HT1080 (cell line): ENCODE data around the gene NYNRIN. TPM values are rescaled to one million over a fixed set of nuclear protein-coding genes. Genes with fewer than 3 reads are reported as not detected.
"Not testable (repeated sequence)": the region's sequence is repeated elsewhere in the genome, so short reads cannot be mapped to it uniquely, and the experiment has no call there.

Source experiments
- DNase-seq: peaks from one replicate; pipeline ENCODE4 v3.0.0-alpha.2; 2015; ENCODE audit warnings: low read depth
- small RNA-seq: library from RNA; depleted of rRNA; stranded (forward); fragments of <200 nt; gene quantifications from one replicate; pipeline ENCODE3, GENCODE V24; 2014
- total RNA-seq: library from RNA; depleted of rRNA; stranded (reverse); fragments of >200 nt; shearing (Covaris generic); gene quantifications from 2 replicates; pipeline ENCODE4 v1.2.3, GENCODE V29; 2014; rRNA removed

Gene NYNRIN
- total RNA-seq, 1 experiment from 2014 or later, result 0.05 TPM

GRCh38 chr14:24442240-24443052 is 43.6 kb downstream of the NYNRIN start, which contains the start of gene SDR39U1:
TSS of gene SDR39U1 (minus strand) at chr14:24442776. CDS start at chr14:24442769, 7 bp downstream.
- peak; percentile 98 for DNase-seq

GRCh38 chr14:24443053-24443665 is 44.4 kb downstream of the NYNRIN start:
- DNase-seq, result no peak

- DNase-seq, result not testable (repeated sequence)
Measured at GRCh38 chr14:24450828-24451227, 52.0 kb downstream of the NYNRIN start.

- no peak for DNase-seq
Measured at GRCh38 chr14:24456980-24457379, 58.2 kb downstream of the NYNRIN start.

- DNase-seq, result no peak
Measured at GRCh38 chr14:24458736-24459135, 59.9 kb downstream of the NYNRIN start.

- no peak for DNase-seq
Measured at GRCh38 chr14:24459331-24459730, 60.5 kb downstream of the NYNRIN start.

- no peak for DNase-seq
Measured at GRCh38 chr14:24461336-24461735, 62.5 kb downstream of the NYNRIN start.

- no peak for DNase-seq
Measured at GRCh38 chr14:24463017-24463883, 64.4 kb downstream of the NYNRIN start.

GRCh38 chr14:24463884-24464785 is 65.3 kb downstream of the NYNRIN start:
- no peak for DNase-seq

- DNase-seq, result no peak
Measured at GRCh38 chr14:24465368-24465767, 66.6 kb downstream of the NYNRIN start.

- DNase-seq, result no peak
Measured at GRCh38 chr14:24465805-24466204, 67.0 kb downstream of the NYNRIN start.

Small RNA genes within 50 kb of the gene (small RNA-seq; reads per million reads assigned to genes)
- gene RF00026, result not detected

Other genes with a start within 250 kb of the NYNRIN start
- gene IRF9, start 237.7 kb upstream of the NYNRIN start, total RNA-seq, result 5.0 and 7.8 TPM in 2 replicates
- gene REC8, start 226.9 kb upstream of the NYNRIN start, total RNA-seq, result 0.53 and 1.0 TPM in 2 replicates
- gene IPO4, start 210.2 kb upstream of the NYNRIN start, total RNA-seq, result 242 and 273 TPM in 2 replicates
- 54.0 and 68.3 TPM in 2 replicates for gene TM9SF1, start 203.6 kb upstream of the NYNRIN start, total RNA-seq
- gene TSSK4, start 193.3 kb upstream of the NYNRIN start, total RNA-seq, result 0.13 TPM in 1 of 2 replicates, not detected in the other
- 20.0 and 44.4 TPM in 2 replicates for gene CHMP4A, start 185.5 kb upstream of the NYNRIN start, total RNA-seq
- 10.6 and 12.3 TPM in 2 replicates for gene MDP1, start 182.9 kb upstream of the NYNRIN start, total RNA-seq
- 307 and 368 TPM in 2 replicates for gene NEDD8, start 166.6 kb upstream of the NYNRIN start, total RNA-seq
- 92.5 and 107 TPM in 2 replicates for gene GMPR2, start 166.1 kb upstream of the NYNRIN start, total RNA-seq
- 47.2 and 52.4 TPM in 2 replicates for gene TINF2, start 156.4 kb upstream of the NYNRIN start, total RNA-seq
- gene TGM1, start 135.8 kb upstream of the NYNRIN start, total RNA-seq, result 0.76 and 1.4 TPM in 2 replicates
- 24.0 and 24.5 TPM in 2 replicates for gene RABGGTA, start 127.4 kb upstream of the NYNRIN start, total RNA-seq
- 6.0 and 6.9 TPM in 2 replicates for gene DHRS1, start 99.2 kb upstream of the NYNRIN start, total RNA-seq
- gene NOP9, start 99.2 kb upstream of the NYNRIN start, total RNA-seq, result 21.1 and 25.6 TPM in 2 replicates
- gene CIDEB, start 91.0 kb upstream of the NYNRIN start, total RNA-seq, result 0.10 TPM in 1 of 2 replicates, not detected in the other
- gene LTB4R2, start 88.9 kb upstream of the NYNRIN start, total RNA-seq, result 5.0 and 7.8 TPM in 2 replicates
- gene LTB4R, start 87.5 kb upstream of the NYNRIN start, total RNA-seq, result 3.8 and 6.5 TPM in 2 replicates
- gene ADCY4, start 63.9 kb upstream of the NYNRIN start, total RNA-seq, result not detected in 2 replicates
- 0.08 TPM in 1 of 2 replicates, not detected in the other for gene RIPK3, start 59.0 kb upstream of the NYNRIN start, total RNA-seq
- gene NFATC4, start 30.8 kb upstream of the NYNRIN start, total RNA-seq, result 0.32 TPM in 1 of 2 replicates, not detected in the other
- gene CBLN3, start 30.7 kb downstream of the NYNRIN start, total RNA-seq, result 0.35 and 0.84 TPM in 2 replicates
- 18.0 and 20.8 TPM in 2 replicates for gene KHNYN, start 31.0 kb downstream of the NYNRIN start, total RNA-seq
- gene SDR39U1, start 43.8 kb downstream of the NYNRIN start, total RNA-seq, result 11.7 and 21.9 TPM in 2 replicates
- not detected in 2 replicates for gene CMA1, start 109.3 kb downstream of the NYNRIN start, total RNA-seq
- gene CTSG, start 177.2 kb downstream of the NYNRIN start, total RNA-seq, result not detected in 2 replicates
- gene GZMH, start 210.7 kb downstream of the NYNRIN start, total RNA-seq, result not detected in 2 replicates
- not detected in 2 replicates for gene GZMB, start 235.2 kb downstream of the NYNRIN start, total RNA-seq